ENCODE measurements around the gene AVPI1. TPM values are rescaled to one million over a fixed set of nuclear protein-coding genes. Genes with fewer than 3 reads are reported as not detected.

AVPI1 gene
- total and polyA plus RNA-seq, 10 of the 15 experiments (the other 5 are each of a cell fraction or from before 2014, with no cell fraction given) = 0.08 to 1.4 (median 0.84) TPM

GRCh38 chr10:97640174-97640867 lies 46.7 kb downstream of the AVPI1 start, which contains the start of gene PI4K2A:
PI4K2A (plus strand) TSS chr10:97640671; CDS start chr10:97640743, 72 bp downstream.
- Histone ChIP-seq H2AFZ (ENCODE audit: control insufficient read depth, low read depth, low read length) (peak within 1 kb of the TSS; percentile 94), H4K20me1 (ENCODE audit: control insufficient read depth, insufficient read depth) (no peaks in the 10 kb centered on the region), H3K36me3 (ENCODE audit: control insufficient read depth in 2 of 2, insufficient read depth in 2 of 2, low read length in 1 of 2) (peaks cover 0 to 3% of the 10 kb centered on the region in 2 experiments; a peak in 1 of 4 replicates), H3K79me2 (ENCODE audit: control insufficient read depth, insufficient read depth, low read length) (peaks cover 15% of the 10 kb centered on the region), H3K9ac (ENCODE audit: control insufficient read depth, insufficient read depth, low read length) (peak within 1 kb of the TSS; percentile 80), H3K27me3 (replicated peaks in 1 of 2; ENCODE audit: control insufficient read depth in 2 of 2, insufficient read depth in 2 of 2, low read length in 1 of 2) (no peaks in the 10 kb centered on the region), H3K9me3 (replicated peaks; ENCODE audit: control insufficient read depth, insufficient read depth, low read length) (no peaks in the 10 kb centered on the region), H3K4me3 (peak within 1 kb of the TSS; percentile 91), H3K4me2 (ENCODE audit: control insufficient read depth, insufficient read depth) (peak within 1 kb of the TSS; percentile 90), H3K27ac (ENCODE audit: control insufficient read depth, insufficient read depth) (peak within 1 kb of the TSS; percentile 58), H3K4me1 (ENCODE audit: control insufficient read depth, insufficient read depth, low read length) (no peaks in the 10 kb centered on the region; the same call in 1 of the 2 replicates)
- FAIRE-seq (peak; percentile 99), DNase-seq (ENCODE audit: low read depth, low spot score) (peak; percentile 98), ATAC-seq (peak; percentile 100)
- WGBS (ENCODE audit: insufficient coverage, insufficient replicate concordance, low lambda C conversion rate, missing lambda C conversion rate) = 1% methylated on average over 51 of the region's 54 CpGs
- in situ Hi-C loops (cut with MboI) (no loop called here), intact Hi-C loops (cut with micrococcal nuclease; ENCODE audit: unreplicated experiment) (no loop called here)
- SMC1A ChIA-PET (ENCODE audit: uncharacterized antibody, unreplicated experiment) = interaction anchor here (1.6 kb wide), 1 partner anchor 8 kb away, joined by 4 read pairs; no protein-coding TSS in a partner anchor
- POLR2A ChIA-PET = interaction anchor here (1.2 kb wide), 1 partner anchor 8 kb away, joined by 3 read pairs; no protein-coding TSS in a partner anchor
- no TSS peak for BruUV-seq (replicated peaks)
- CTCF ChIA-PET = interaction anchor here (0.6 to 1.3 kb wide), 3 partner anchors 35 to 119 kb away, joined by 3 to 4 read pairs (median 3); no protein-coding TSS in a partner anchor
- RAD21 ChIA-PET (ENCODE audit: unreplicated experiment) = interaction anchor here (1.1 kb wide), 1 partner anchor 47 kb away, joined by 4 read pairs; the partner anchor contains the start of gene AVPI1
- TF ChIP-seq TCF12 (IDR thresholded peaks at IDR 0.05; ENCODE audit: low read depth, low read length) (no peak), BMI1 (IDR thresholded peaks at IDR 0.05; ENCODE audit: borderline replicate concordance) (no peak), HSF1 (IDR thresholded peaks at IDR 0.05; ENCODE audit: low read depth, low read length) (no peak), ZSCAN29 (IDR thresholded peaks at IDR 0.05) (no peak), MEF2B (IDR thresholded peaks at IDR 0.05; ENCODE audit: partially characterized antibody, poor library complexity, severe bottlenecking) (no peak), CREB1 (IDR thresholded peaks at IDR 0.05; ENCODE audit: low read depth) (peak; percentile 87), IRF4 (IDR thresholded peaks at IDR 0.05; ENCODE audit: low read depth, low read length) (no peak), CEBPZ (IDR thresholded peaks at IDR 0.05; ENCODE audit: low read depth, low read length) (no peak; the same call in 1 of the 2 replicates), CTCF (IDR thresholded peaks at IDR 0.05 in 2 of 3, conservative IDR thresholded peaks at IDR 0.05 in 1 of 3; ENCODE audit: control insufficient read depth in 2 of 3, extremely low read depth in 1 of 3, insufficient read depth in 1 of 3, low read depth in 3 of 3, low read length in 3 of 3) (no peak), NR2C2 (IDR thresholded peaks at IDR 0.05; ENCODE audit: borderline replicate concordance, control insufficient read depth, insufficient read length, low read depth) (no peak), NR2F1 (conservative IDR thresholded peaks at IDR 0.05) (peak; percentile 40; the same call in 1 of the 2 replicates), E4F1 (IDR thresholded peaks at IDR 0.05; ENCODE audit: borderline replicate concordance, partially characterized antibody) (no peak)
